Upper lobe of left lung (tissue), 4 donors: ENCODE results near the gene SLC38A5.

Experiments used
- CTCF ChIP-seq, 6 experiments: fragments of 450-650 bp in 4 of 6; fragments of 200-600 bp in 2 of 6; sonication (generic) in 2 of 6; IDR thresholded peaks; one replicate each; pipeline ENCODE4 v1.5.1; 2016 to 2019; ENCODE audit warnings: antibody characterized with exemption in 6 of 6
- EP300 ChIP-seq, 4 donors: sonication (generic); formaldehyde crosslinking; IDR thresholded peaks; one replicate each; pipeline ENCODE4 v1.5.1; 2017; ENCODE audit warnings: antibody characterized with exemption in 4 of 4, control low read depth in 2 of 4
- POLR2A ChIP-seq, 4 donors: fragments of 450-650 bp; IDR thresholded peaks; one replicate each; pipeline ENCODE4 v1.5.1; 2016 to 2017; ENCODE audit warnings: antibody characterized with exemption in 4 of 4, mild to moderate bottlenecking in 2 of 4
- POLR2AphosphoS5 ChIP-seq, 2 donors: sonication (generic); formaldehyde crosslinking; IDR thresholded peaks; one replicate each; pipeline ENCODE4 v1.5.1; 2017; ENCODE audit warnings: antibody characterized with exemption in 2 of 2

GRCh38 chrX:48468693-48469691 lies 1.1 kb downstream of the SLC38A5 start:
- TF ChIP-seq CTCF (IDR thresholded peaks at IDR 0.05) (no peak), POLR2A (IDR thresholded peaks at IDR 0.05) (no peak), POLR2AphosphoS5 (IDR thresholded peaks at IDR 0.05) (no peak), EP300 (IDR thresholded peaks at IDR 0.05) (no peak)
